Measurements from ENCODE around the gene CD8A.
A peak's percentile ranks its signal among the peaks of the same experiment; 100 is the strongest.

CD8A gene

DNA sequence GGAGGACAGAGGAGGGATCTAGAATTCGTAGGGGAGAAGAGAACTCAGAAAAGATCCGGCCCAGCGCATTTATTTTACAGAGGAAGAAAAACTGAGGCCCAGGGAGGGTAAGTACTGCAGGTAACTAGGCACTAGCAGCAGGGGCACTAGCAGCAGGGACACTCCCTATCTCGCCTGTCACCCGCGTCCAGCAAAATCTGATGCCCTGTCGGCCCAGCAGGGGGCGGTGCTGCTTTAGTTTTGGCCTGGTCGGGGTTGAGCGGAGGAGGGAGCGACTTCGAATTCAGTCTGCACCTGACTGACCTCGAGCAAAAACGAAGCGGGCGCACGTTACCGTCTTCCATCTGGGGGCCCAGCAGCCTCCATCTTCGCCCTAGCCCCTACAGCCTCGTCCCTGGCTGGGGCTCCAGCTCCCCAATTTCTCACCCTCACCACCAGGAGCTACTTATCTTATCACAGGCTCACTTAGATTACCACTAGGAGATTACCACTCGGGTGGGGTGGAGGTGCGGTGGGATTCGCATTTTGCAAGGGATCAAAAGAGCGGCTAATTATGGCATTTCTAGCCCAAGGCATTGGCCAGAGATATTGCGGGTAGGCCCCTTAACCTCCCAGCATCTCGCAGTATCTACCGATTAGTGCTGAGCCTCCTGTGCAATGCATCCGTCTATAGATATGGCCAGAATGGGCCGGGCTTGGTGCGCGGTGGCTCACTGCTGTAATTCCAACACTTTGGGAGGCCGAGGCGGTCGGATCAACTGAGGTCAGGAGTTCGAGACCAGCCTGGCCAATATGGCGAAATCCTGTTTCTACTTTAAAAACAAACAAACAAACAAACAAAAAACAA is 17.8 kb upstream of the CD8A start:
- DNase-seq = peak; percentile 92 to 95

DNA sequence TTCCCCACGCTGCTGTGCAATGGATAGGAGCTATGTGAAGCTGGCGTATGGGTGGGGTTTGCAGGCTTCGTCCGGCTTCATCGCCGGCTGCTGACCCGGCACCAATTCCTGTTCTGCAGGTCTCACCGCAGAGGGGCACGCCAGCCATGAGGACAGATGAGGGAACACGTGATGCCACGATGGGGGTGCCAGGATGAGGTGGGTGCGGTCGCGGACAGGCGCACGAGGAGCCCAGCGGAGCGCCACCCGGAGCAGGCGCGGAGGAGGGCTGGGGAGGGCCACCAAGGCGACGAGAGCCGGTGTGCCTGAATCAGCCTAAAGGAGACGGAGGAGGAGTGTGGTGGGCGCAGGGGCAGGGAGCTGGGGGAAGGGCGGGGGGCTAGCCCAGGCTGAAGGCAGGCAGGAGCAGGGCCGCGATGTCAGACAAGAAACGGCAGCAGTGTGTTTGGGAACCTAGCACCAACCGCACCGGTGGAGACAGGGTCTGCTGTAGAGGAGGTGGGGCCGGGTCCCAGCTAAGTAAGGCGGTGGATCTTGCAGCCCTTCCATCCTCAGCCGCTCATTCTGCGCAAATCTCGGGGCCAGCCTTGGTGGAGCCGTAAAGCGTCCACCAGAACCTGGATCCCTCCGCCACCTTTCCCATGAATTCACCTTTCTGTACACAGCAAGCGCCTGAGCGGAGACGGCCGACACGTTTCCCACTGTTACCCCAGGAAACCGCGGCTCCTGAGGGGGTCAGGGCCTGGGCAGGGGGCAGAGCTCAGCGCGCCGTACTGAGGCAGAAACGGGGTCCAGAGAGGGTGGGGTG is 17.0 kb upstream of the CD8A start:
- peak; percentile 41 to 69 for DNase-seq

DNA sequence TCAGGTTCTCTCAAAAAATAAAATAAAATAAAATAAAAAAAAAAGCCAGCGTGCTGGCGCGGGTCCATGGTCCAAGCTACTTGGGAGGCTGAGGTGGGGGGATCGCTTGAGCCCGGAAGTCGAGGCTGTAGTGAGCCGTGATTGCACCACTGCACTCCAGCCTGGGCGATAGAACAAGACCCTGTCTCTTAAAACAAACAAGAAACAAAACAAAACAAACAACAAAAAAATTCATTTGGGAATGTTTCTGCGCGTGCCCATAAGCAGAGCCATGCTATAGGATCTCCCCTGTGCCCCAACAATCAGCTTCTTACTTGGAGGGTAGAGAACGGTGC is 16.4 kb upstream of the CD8A start:
- DNase-seq = no peak

DNA sequence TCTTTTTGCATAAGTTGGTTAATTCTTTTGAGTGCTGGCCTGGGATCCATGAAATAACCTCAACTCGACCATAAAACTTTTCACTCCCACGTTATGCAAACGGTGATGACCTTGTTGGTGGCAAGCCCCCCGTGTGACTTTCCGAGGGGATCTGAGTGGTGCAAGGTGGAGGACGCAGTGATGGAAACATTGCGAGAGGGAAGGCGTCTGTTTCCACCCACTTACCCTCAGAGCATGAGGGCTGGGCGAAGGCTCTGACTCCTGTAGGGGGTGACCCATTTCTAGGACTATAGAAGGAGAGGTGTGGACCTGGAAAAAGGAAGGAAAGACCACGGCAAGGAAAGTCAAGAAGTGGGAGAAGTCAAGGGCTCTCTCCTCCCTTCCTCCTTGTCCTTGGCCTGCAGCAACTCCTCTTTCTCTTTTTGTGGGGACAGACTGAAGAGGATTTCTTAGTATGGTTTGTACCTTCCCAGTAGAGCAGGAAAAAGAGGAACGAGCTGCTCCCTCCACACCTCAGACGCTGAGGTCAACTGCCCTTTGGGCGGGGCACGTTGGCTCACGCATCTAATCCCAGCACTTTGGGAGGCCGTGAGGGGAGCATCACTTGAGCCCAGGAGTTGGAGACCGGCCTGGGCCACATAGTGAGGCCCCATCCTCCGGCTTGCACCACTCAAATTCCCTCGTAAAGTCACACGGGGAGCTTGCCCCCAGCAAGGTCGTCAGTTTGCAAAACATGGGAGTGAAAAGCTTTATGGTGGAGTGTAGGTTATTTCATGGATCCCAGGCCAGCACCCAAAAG is 15.5 kb upstream of the CD8A start:
- DNase-seq = no peak

DNA sequence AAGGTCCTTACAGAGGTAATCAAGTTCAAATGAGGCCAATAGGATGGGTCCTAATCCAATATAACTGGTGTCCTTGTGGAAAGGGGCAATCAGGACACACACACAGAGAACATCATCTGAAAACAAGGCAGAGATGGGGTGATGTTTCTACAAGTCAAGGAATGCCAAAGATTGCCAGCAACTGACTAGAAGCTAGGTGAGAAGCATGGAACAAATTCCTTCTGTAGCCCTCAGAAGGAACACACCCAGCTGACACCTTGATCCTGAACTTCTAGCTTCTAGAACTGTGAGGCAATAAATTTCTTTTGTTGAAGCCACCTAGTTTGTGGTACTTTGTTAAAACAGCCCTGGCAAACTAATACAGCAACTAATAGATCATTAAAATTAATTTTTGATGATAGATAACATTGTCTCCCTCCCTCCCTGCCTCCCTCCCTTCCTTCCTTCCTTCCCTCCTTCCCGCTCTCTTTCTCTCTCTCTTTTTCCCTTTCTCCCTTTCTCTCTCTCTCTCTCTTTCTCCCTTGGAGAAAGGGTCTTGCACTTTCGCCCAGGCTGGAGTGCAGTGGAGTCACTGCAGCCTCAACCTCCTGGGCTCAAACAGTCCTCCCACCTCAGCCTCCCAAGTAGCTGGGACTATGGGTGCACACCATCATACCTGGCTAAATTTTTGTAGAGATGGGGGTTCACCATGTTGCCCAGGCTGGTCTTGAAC is 10.3 kb upstream of the CD8A start:
- DNase-seq = no peak

DNA sequence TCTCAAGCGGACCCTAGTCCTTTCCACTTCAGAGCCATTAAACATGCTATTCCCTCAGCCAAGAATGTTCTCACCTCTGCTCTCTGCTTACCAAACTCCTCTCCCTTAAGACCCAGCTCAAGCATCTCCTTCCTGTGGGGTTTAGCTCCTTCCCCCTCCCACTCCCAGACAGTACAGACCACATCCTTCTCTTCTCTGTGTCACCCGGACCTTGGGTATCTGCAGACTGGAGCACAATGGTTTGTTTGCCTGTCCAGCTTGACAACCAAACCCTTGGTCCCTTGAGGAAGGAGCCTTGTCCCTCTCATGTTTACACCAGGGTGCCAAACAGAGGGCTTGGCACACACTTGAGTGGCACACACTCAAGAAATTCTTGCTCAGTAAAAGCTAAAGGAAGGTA is 4.1 kb upstream of the CD8A start:
- DNase-seq = peak in 1 of 2 donors; percentile 47

DNA sequence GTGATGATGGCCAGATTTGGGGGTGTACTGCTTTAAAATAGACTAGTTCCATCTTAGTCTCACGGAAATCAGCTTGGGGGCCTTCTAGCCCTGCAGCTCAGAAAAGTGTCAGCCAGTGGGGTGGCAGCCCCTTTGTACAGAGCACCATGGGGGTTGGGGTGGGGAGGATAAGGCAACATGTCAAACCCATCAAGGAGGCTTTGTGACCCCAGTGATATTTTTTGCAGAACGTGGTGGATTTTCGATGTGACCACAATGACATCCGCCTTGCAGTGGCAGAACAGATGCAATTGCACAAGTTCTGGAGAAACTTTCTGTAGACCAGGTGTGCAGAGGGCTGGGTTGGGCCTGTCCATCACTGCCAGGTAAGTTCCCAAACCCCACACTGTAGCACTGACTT is 3.0 kb upstream of the CD8A start:
- peak in 1 of 2 donors; percentile 53 for DNase-seq

DNA sequence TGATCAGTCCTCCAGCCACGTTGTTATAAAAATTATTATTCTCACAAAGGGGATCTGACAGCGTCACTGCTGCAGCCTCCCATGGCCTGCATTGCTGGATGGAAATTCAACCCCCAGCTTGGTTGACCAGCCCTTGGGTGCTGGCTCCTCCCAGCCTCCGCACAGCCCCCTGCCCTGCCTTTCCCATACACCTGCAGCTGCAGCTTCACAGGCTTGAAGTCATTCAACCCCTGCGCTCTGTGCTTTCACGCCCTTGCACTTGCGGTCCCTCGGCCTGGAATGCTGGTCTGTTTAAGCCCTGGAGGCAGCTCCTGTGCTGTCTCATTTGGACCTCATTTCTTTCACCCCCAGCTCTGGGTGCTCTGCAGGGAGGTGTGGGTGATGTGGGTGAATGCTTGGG is 860 bp upstream of the CD8A start:
- DNase-seq = no peak

DNA sequence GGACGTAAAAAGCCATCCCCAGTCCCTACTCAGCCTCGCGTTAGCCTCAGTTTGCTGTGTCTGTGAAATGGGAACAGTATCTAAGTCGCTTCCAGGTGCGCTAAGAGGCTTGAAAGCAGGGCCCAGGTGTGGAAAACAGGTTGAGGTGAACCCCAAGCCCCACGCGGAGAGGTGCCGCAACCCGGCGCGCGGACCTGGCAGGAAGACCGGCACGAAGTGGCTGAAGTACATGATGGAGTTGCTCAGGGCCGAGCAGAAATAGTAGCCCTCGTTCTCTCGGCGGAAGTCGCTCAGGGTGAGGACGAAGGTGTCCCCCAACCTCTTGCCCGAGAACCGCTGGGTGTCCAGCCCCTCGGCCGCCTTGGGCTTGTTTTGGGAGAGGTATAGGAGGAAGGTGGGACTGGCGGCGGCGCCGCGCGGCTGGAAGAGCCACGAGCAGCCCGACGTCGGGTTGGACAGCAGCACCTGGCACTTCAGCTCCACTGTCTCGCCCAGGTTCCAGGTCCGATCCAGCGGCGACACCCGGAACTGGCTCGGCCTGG is 508 bp downstream of the CD8A start:
- no peak for DNase-seq

DNA sequence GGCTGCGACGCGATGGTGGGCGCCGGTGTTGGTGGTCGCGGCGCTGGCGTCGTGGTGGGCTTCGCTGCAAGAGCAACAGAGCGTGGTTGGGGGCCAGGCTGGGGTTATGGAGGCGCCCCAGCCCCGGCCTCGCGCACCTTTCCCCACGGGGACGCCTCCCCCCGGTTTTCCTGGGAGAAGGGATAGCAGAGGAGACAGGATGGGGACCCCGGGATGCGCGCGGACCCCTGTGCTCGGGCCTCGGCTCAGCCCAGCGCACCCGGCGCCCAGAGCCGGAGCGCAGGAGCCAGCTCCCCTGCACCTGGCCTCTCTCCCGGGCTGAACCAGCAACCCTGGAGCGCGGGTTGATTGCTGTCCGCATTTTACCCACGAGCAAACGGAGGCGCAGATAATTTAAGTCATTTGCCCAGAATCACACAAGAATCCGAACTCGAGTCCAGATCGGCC is 1.0 kb downstream of the CD8A start:
- no peak for DNase-seq

DNA sequence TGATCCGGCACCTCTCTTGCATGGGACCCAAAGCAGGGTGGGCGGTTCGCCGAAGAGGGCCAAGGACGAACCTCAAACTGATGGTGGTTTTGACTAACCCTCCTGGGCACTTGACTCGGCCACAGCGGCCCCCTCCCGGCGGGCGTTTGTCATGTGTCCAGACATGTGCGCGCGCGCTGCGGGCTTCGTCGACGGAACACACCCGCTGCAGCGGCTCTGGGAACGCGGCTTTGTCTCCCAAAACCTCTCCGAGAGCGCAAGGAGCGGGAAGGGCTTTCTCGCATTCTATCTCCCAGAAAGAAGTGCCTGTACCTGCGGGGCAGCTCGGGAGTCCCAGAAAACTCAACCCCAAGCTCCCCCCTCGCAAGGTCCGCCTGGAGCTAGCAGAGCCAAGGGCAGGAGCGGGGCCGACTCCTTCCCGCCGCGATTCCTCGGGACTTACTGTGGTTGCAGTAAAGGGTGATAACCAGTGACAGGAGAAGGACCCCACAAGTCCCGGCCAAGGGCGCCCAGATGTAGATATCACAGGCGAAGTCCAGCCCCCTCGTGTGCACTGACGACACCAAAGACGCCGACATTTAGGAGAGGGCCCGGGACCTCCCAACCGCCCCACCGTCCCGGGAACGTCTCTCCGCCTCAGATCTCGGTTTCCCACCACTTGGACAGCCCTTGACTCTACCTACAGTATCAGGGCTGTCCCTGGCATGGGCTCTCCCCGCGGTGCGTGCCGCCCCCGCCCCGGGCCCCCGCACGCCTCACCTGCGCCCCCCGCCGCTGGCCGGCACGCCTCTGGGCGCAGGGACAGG is 1.6 kb downstream of the CD8A start:
- DNase-seq = no peak

DNA sequence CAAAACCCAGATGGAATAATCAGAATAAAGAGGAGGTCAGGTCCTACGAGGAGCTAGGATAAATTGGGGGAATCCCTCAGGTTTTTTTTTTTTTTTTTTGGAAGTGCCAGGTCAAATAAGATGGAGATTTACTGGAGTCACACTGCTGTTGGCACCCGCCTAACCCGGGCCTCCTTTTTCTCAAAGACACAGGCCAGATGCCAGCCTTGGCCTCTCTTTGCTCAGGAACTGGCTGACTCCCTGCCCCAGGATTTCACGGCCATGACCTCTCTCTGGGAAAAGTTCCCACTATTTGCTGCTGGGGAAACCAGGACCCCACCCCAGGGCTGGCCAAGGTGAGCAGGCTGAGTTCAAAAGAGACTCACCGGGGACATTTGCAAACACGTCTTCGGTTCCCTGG is 2.5 kb downstream of the CD8A start:
- DNase-seq = no peak

DNA sequence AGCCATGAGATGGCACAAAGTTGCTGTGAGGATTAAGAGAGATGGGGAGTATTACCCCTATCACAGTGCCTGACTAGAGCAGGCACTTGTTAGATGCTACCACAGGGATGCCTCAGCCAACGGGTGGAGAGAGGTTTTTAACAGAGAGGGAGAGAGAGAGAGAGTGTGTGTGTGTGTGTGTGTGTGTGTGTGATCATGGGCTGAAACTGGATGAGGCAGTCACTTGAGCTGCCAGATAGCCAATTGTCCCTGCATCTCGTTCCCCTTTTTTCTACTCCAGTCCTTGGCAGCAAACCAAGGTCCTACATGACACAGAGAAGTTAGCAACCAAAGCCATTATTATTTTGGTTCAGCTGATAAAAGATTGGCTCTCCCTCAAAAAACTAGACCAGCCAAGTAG is 3.0 kb downstream of the CD8A start:
- peak in 1 of 2 donors; percentile 66 for DNase-seq

DNA sequence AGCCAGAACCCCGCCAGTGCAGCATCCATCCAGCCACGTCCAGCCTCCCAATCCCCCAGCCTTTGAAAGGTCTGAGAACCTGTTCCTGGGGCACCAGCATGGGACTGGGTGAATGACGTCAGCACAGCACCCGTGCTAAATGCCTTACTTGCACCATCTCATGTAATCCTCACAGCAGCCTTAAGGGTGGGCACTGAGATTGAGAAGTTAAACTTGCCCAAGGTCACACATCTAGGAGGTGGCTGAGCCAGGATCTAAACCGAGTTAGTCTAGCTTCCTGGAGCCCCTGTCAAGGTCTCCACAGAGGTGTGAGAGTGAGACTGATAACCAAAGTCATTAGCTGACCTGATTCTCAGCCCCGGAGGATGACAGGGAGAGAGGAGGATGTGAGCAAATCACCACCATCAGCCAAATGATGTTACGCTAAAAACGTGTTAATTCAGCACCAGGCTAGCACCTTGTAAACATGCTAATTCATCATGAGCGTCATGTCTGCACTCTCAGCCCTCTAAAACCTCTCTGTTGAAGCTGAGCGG is 4.6 kb downstream of the CD8A start:
- DNase-seq = peak; percentile 72 to 89

DNA sequence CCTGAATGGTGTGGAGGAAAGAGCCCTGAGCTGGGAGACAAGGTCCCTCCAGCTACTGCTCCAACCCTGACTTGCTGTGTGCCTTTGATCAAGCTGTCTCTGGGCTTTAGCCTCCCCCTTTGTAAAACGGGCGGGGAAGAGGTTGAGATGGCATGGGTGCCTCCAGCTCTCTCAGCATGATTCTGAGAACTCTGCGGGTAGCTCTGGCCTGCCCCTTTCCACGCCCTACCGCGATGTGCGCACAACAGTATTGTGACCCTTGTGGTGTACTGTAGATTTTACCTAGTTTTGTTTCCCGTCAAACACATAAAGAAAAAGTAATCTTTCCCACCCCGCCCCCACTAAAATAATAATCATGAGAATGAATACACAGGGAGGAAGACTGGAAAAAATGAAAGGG is 5.3 kb downstream of the CD8A start:
- DNase-seq = peak; percentile 78 to 86

DNA sequence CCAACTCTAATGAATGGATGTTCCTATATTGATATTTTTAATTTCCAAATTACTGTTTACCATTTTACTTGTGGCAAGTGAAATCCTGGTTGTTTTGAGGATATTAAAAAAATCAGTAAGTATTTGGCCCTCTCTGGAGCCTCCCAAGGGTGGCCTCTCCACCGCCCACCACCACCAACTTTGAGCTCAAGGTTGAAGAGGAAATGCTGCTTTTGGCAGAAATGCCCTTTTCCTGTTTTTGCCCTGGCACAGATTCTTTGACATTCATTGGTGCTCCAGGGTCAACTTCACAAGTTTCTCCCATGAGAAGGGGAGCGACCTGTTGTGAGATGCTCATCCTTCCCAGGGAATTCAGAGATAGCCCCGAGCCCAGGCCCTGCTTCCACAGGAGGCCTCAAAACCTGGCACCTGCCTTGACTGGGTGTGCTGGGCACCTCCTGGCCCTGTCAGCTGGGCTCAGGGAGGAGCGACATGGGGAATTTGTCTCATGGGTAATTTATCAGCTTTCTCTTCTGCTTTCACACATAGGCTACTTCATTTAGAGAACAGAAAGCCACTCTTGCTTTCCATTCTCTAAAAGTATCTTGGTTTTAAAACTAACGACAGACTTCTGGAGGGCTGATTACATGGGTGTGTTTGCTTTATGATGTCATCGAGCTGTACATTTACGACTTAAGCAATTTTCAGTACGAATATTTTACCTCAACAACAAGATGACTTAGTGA is 6.9 kb downstream of the CD8A start:
- DNase-seq = no peak

DNA sequence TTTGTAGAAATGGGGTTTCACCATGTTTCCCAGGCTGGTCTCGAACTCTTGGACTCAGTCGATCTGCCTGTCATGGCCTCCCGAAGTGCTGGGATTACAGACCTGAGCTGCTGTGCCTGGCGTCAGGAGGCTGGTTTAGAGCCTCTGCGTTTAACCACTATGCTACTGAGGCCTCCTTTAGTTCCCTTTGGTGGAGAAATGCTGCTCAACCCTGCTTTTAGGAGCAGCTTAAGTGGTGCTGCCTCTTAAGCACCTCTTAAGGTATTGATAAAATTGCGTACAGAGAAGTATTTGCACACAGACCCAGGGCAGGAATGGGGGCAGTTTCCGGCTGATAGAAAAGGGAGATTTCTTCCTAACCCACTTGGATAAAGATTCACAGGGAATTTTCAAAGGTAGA is 8.0 kb downstream of the CD8A start:
- no peak for DNase-seq

DNA sequence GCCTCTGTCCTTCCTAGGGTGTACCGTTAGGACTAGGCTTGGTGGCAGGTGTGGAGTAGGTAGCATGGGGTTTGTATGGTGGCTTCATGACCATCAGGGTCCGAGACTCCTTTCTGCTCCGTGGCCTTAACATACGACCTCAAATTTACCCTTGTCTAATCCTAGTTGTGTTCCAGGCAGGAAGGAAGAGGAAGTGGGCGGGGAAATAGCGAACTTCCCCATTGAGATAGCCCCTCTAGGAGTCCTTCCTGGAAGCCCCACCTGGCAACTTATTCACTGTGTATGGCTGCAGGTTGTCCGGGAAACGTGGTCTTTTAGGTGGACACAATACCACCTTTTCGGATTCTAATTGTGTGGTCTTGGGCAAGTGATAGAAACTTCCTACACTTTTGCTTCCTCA is 9.3 kb downstream of the CD8A start:
- DNase-seq = no peak

DNA sequence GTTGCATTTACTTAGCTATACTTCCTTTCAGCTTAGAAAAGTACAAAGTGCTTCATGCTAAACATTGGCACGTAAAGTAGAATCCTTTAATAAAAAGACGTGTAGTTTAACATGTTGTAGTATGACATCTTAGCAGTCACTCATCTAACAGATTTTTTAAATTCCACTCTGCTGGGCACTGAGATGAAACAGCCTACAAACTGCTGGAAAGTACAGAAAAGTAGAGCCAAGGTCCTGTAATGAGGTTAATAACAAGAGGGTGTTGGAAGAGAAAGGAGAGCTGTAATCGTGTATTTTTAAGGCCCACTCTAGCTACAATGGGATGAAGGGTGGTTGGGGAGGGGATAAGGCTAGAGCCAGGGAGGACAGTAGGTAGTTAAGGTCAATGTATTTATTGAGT is 10.7 kb downstream of the CD8A start:
- DNase-seq = no peak

DNA sequence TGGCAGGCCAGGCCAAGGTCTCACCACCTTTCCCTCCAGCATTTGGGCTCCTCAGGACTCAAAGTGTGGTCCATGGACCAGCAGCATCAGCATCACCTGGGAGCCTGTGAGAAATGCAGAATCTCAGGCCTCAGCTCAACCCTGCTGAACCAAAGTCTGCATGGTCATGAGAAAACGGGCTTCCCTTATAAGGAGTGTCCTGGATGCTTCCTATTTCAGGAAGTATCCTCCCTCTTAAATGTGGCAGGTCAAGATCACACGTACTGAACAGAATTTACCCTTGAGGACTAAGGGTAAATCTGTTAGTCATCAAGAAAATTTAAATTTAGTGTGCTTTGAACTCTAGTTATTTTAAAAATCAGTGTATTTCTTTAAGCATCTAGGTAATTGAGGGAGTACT is 11.8 kb downstream of the CD8A start:
- no peak for DNase-seq

DNA sequence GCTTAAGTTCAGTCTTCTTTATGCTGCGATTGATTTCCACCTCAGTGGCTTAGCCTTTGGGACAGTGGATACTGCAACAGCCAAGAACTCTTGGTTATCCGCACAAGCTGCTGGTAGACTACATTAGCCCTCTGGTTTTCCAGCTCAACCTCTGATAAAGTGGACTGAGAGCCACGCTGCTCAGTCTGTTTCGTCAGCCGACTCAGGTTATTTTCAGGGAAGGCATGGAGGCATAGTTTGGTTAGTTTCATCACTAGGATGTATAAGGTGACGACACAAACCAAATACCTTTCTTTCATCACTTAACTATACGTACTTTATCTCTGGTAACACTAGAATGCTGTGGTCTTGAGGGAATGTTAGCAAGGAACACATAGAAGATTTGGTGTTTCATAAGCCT is 14.2 kb downstream of the CD8A start:
- no peak for DNase-seq
